Fibroblast of skin of left biceps (primary cell): ENCODE measurements around the gene SULT1C3.
"Not testable (repeated sequence)": the region's sequence is repeated elsewhere in the genome, so short reads cannot be mapped to it uniquely, and the experiment has no call there.

Experiments
- DNase-seq, 2 experiments: peaks; one replicate each; pipeline ENCODE4 v3.0.0-alpha.2; 2013; ENCODE audit warnings: low read depth in 2 of 2

The SULT1C3 gene

DNA sequence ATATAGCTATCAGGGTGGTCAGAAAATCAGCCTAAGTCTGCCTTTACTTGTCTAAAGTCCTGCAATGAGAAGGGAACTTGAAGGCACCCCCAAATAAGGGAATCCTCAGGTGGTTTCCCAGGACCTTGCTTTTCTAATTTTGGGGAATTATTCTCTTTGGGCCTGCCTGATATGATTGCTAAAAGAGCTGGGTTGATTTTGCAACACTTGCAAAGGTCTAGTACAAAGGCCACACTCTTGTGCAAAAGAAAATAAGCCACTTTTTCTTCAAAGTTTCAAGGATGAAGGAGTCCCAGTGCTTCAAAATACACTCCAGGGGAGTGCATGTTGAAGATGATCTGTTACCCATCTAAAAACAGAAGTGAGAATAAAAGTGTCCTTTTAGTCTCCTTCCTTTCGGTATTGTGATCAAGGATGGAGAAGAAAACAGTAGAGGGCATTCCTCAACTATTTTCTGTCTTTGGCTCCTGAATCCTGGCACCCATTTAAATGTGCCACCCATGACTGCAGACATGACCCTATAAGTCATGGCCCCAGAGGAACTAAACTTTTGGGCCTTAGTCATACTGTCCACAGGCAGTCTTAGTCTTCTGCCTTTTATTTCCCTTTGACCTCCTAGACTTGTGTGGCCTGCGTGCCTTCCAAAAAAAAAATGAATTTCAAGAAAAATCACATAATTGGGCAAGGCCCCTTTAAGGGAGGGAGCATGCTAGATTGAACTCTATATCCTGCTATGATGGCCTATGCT, 5.1 kb downstream of the SULT1C3 start:
- no peak for DNase-seq

DNA sequence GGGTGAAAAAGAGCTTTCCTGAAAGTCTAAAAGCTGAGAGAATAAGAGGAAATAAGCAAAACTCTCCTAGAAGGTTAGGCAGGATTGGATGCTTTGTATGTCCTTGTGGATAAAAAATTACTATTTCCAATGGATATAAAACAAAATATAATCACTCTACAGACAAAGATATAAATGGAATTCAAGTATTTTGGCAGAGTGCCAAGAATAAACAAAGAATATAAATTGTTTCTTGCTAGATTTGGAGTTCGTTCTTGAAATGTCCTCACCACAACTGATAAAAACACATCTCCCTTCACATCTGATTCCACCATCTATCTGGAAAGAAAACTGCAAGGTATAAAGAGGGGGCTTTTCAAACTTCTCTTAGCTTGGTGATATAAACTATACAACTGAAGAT, 13.3 kb downstream of the SULT1C3 start:
- no peak for DNase-seq

DNA sequence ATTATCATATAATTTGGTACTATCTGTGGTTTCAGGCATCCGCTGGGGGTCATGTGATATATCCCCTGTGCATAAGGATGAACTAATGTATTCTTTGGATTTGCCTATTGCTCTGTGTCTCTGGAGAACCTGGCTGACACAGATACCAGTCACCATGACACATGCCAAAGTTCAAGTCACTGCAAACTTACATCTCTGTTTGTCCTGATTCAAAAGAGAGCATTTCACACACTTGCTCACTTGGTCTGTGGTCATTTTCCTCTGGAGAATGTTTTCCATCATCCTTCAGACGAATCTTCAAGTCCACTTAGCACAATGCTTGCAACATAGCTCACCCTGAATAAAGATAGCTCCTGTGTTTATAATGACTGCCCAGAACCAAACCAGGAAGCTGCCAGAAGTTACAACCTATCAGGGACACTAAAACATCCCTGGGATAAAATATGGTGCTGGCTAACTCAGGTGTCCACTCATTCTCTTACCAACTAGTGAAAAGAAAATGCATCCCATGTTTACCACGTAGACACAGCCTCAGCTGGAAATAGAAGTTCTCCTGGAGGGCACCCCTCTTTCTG, 18.1 kb downstream of the SULT1C3 start:
- DNase-seq: no peak

DNA sequence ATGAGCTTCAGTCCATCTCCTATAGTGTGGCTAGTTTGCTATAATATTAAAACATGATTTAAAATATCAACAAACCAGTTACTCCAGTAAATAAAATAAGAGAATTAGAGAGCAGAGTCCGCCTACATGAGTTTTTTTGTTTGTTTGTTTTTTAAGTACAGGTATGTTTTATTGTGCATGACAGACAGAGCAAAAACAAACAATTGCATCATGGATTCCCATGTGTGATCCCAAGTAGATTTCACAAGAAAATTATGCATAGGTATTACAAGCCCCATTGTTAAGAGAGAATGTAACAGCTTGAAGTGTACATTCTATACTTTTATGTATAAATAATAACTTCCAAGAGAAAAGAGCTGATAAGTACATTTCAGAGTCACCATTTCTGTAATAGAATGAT, 21.0 kb downstream of the SULT1C3 start:
- no peak for DNase-seq

DNA sequence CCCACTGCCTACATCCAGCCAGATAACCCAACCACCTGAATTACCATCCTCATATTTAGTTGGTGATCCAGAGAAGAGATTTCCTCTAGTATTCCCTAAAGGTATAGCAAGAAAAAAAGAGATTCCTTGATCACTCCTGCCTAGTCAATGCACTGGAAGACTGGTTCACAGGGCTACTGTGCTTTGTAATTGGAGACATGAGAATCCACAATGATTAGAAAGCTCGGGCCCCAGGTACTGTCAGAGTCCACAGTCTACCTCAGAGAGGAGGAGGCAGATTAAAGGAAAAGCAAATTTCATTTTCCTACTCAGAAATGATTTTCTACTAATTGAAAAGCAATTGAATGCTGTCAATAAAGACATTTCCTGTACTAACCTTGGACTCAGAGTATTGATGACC, 22.3 kb downstream of the SULT1C3 start:
- no peak for DNase-seq

DNA sequence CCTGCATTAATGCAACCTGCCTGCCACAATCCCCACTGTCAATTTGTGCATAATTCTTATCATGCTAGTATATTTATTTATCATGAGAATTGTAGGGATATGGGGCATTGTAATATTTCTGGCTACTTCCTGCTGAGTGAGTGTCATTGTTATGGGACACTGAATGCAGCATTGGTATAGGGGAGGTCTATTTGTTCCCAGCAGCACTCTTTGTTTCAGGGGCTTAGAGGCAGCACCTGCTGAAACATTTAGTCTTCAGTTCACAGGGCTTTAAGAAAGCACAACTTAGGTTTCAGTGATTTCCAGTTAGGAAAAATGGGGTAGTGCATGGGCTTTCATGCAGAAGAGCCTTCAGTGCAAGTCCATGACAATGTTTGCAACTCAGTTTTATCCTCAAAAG, 23.6 kb downstream of the SULT1C3 start:
- no peak for DNase-seq

DNA sequence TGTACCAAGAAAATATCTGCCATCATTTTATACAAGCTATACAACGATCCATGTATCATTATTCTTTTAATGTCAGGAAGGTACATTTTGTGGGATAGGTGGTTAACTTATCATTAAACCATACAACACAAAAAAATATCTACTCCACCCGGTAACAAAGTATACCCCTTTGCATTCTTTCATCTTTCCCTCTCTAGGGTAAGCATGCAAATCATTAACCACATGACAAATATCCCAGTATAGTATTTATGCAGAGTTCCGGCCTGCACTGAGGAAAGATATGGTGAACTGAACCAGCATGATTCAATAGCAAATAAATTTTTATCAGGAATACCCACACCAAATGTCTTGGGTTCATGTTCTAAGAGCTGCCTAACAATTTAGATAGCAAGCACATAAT, 26.4 kb downstream of the SULT1C3 start:
- no peak for DNase-seq

DNA sequence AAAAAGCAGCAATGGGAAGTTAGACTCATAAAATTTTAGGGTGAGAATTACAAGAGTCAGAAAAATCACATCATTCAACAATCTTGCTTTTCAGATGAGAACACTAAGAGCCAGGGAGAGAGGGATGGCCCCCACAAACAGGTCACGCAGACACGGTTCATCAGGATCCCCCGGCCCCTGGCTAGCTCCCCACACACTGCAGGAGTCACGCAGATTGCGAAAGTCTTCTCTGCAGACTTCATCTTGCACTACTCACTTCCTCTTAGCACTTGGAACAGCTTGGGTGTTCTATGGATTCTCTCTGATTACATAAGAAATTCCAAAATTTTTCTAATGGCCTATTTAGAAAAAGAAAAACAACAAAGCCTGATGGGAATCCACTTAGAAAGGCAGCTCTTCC, 27.3 kb downstream of the SULT1C3 start:
- DNase-seq: peak; percentile 15 to 18

DNA sequence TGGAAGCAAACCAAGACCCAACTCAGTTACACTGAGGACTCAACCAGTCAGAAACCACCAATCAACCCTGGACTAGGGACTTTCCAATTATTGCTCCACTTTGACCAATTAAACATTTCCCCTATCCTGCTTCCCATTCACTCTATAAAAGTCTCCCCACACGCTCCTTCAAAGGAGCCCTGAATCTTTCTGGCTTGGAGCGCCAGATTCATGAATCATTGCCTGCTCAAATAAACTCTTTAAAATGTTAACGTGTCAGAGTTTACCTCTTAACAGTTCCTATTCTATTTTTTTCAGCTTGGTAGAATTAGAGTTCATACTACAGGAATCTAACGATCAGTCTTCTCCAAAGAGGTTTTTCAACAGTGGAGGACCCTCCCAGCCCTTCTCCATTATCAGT, 28.2 kb downstream of the SULT1C3 start:
- DNase-seq: peak; percentile 20 to 23

DNA sequence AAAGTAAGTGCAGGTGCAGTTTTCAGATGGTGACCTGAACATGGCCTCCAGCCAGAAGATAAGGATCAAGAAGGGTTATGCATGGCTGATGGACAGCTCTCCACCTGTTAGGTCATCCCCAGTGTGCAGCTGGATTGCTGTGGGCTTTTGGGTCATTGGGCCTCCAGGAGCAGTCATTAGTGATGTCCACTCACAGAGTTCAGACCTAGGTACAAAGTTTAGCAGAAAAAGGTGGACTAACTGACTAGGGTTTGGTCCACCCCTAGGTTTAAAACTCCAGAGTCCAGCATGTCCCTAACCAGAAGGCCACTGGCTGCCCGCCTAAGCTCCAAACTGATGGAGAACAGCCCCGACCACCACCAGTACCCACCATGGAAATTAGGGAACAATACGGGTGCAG, 30.6 kb downstream of the SULT1C3 start:
- no peak for DNase-seq

DNA sequence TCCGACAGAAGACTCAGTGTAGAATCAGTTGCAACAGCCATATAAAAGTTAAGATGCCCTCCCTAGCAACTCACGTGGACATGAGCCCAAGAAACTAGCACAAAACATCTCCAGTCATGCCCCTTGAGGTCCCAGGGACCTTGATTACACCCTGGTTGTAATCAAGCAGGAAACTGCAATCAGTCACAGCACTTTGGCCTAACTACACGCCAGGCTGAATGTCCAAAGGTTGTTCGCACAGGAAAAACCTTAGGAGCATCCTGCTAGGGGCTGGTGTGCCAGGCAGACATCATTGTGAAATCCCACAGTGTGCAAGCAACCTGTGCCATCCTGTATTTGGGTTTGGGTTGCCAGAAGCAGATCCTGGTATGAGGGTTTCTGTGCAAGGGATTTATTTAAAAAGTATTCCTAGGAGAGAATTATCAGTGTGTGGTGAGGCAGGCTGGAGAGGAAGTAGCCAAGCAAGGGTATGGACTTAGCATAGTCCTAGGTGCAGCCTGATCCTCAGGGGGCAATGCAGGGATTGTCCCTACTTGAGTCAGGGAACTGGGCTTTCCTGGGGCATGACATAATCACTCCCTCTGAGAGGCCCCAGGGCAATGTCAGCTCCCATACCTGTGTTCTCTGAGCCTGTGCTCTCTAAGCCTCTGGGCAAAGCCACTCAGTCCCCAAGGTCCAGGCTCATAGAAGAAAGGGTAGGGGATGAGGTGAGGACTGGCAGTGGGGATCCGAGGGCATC, 31.2 kb downstream of the SULT1C3 start:
- DNase-seq: no peak

DNA sequence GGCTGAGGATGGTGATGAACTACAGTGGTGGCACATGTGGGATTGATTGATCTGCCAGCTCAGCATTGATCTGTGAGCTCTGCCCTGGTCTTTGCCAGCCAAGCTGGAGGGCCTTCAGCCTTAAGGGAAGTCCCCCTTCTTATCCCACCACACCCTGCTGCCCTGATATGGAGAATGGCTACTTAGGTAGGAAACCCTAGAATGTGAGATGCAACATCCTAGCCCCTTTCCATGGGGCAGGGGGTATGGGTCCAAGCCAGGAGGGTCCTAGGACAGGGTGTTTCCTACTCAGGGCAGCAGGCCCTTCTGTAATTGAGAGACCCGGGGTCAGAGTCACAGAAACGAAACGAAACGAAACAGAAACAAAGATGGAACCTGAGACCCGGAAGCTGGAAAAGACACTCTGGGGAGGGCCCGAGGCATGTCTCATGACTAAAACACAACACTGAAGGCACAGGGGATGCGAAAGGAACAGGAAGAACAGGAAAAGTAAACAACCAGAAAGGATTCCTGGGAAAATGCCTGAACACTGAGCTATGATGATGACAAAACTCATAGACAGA, 32.0 kb downstream of the SULT1C3 start:
- DNase-seq: no peak

DNA sequence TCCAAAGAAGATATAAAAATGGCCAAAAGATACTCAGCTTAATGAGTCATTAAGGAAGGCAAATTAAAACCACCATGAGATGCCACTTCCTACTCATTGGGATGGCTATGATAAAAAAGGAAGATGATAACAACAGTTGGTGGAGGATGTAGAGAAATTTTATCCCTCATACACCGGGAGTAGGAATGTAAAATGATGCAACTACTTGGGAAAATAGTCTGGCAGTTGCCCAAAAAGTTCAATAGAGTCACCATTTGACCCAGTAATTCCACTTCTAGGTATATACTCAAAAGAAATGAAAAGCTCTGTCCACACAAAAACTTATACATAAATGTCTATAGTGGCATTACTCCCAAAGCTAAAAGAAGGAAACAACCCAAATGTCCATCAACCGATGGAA, 38.9 kb downstream of the SULT1C3 start:
- DNase-seq: peak in 1 of 2 experiments; percentile 12

DNA sequence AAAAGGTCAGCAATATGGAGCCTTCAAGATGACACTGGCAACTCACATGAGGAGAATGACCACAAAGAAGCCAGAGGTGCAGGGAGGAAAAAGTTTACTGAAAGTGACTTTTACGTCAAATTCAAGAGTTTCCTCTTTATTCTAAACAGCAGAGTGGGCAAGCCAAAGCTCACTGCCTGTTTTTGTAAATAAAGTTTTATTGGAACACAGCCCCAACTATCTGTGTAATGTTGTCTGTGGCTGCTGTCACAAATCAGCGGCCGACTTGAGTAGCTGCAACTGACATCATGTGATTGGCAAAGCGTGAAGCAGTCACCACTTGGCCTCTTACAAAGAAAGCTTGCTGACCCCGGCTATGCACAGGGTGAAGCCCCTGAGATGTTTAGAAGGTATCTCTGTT, 39.7 kb downstream of the SULT1C3 start:
- DNase-seq: no peak

DNA sequence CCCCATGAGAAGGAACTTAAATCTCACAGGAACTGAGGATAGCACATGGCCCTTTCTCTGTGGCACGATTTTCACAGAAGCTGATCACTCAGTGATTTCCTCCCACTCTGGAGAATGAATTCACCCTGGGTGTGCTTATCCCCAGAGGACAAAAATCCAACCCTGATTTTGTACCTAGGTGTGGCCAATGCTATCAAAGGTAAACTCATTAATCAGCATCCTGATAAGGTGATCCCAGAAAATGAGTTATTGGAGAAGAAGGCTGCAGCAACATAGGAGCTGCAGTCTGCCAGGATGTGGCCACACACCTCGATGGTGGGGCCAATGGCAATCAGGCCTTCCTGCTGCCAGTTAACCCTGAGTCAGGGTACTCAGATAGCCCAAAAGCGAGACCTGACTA, 40.7 kb downstream of the SULT1C3 start:
- DNase-seq: no peak

DNA sequence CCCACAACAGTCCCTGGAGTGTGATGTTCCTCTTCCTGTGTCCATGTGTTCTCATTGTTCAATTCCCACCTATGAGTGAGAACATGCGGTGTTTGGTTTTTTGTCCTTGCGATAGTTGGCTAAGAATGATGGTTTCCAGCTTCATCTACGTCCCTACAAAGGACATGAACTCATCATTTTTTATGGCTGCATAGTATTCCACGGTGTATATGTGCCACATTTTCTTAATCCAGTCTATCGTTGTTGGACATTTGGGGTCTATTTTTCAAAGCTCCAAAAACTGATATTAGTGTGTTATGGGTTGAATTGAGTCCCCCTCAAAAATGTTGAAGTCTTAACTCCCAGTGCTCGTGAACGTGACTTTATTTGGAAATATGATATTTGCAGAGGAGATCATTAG, 44.8 kb downstream of the SULT1C3 start:
- not testable (repeated sequence) for DNase-seq

DNA sequence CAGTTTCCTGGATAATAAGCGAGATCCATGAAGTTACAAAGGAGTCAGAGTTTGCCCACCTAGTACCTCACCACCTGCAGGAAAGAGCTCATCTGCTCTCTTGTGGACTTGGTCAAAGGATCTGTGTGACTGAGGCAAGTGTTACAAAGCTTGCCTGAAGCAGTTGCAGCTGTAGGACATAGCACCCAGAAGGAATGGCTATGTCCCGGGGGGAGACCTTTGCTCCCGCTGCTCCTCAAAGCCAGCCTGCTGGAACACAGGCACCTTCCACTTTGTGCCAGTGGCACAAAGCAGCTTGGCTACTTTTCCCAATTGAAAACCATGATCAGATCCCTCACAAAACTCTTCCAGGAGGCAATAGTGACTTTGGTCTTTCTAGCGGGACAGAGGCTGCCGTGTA, 45.8 kb downstream of the SULT1C3 start:
- DNase-seq: no peak

DNA sequence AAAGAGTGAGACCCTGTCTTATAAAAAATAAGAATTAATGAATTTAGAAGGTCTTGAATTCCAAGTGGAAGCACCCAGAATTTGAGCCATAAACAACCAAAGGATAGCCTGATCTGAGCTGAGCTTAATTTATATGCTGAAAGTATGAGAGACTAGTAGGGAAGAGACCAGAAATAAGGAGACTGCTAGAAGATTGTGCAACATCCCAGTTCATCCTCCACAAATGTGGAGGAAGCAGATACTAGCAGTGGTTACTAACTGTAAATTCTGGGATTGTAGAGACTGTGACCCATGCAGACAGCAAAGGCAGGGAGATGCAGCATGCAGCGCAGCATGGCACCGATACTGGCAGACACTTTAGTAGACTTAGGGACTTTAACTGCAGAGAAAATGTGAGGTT, 47.4 kb downstream of the SULT1C3 start:
- DNase-seq: no peak

DNA sequence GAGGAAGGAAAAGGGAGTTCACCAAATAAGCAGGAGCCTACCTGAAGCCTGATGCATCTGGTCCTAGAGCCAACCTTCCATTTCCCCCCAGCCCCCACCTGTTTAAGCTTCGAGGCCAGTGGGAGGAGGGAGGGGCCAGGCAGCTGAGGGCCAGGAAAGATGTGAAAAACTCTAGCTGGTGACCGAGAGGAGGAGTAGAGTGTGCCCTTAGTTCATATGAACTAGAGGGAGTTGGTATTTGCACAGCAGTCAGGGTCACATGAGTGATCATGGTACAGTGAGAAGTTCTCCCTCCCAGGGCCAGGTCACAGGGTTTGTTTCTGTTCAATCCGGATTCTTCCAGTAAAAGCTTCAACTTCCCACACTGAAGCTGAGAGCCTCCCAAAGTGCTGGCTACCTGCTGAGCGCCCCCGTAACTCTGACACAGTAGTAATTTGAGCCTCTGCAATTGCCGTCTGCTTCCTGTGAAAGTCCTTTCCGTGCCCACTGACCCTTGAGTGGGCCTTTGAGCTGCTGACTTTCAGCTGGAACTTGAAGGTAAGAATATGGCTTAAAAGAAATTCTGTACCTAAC, 48.9 kb downstream of the SULT1C3 start, which contains the start of gene SULT1C2:
TSS of gene SULT1C2 (plus strand) at position 362 of the 573 bp plus-strand sequence. CDS start 4,773 bp downstream, outside the sequence.
- DNase-seq: no peak

DNA sequence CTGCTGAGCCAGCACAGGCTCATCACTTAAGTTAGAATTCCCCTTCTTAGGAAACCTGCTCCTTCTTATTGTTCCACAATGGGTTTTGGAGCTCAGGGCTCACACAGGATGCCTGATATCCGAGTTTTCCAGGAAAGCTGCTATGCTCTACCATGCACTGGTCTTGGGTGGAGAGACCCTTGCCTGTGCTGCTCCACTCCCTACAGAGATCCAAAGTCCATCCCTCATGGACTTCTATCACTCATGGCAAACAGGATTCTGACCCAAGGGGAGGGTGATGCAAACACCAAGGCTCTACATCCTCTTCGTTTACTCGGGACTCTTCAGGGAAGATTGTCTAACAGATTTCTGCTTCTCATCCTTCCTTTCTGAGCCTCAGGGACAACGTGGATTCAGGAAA, 54.1 kb downstream of the SULT1C3 start:
- DNase-seq: no peak

DNA sequence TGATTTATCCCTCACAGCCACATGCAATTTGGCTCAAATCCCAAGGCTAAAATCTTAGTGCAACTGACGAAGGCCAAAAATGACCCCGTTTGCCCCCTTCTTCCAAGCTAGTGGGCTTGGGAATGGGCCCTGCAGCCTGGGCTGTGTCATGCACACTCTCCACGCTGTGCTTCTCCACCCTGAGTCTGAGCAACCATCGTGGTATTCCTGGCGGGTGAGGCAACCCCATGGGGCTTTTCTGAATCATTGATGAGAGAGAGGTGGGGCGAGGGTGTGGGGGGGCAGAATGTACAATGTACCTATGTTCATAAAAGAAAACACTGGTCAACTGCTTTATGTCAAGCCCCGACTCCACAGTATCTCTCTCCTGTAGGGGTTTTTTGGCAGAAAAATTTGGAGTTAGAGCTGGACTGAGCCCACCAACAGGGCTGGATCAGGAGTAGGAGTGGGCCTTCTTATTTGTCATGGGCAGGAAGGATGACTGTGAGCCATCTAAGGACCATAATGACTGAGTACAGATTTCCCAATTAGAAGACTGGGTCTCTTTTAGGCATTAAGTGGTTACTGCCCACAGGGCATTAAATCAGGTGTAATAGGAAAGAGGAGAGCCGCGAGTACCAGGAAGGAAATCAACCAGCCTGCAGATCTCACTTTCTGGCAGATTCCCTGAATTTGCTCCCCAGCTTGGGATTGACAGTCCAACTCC, 57.8 kb downstream of the SULT1C3 start:
- peak; percentile 15 to 19 for DNase-seq

DNA sequence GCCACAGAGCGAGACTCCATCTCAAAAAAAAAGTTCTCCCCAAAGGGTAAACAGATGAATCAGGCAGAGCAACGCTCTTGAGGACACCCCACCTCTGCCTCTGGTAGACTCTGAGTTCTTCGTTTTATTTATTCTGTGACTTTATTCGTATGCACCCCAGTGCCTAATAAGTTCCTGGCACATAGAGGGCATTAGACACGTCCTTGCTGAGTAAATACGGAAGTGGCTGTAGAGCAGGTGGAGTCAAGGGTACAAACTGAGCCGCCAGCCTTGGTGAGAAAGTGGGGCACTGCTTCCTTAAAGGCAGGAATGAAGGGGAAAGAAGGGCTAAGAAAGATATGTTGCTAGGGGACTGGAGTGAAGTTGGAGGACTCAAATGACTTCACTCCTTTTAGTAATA, 61.8 kb downstream of the SULT1C3 start:
- DNase-seq: no peak
